NCI-H1092 (cell line): ENCODE data around the gene TSPAN4.
A peak's percentile ranks its signal among the peaks of the same experiment; 100 is the strongest.

Source experiments
- DNase-seq: peaks from one replicate; lab custom pipeline; 2025; lab: John Stamatoyannopoulos, UW

TSPAN4 gene

DNA sequence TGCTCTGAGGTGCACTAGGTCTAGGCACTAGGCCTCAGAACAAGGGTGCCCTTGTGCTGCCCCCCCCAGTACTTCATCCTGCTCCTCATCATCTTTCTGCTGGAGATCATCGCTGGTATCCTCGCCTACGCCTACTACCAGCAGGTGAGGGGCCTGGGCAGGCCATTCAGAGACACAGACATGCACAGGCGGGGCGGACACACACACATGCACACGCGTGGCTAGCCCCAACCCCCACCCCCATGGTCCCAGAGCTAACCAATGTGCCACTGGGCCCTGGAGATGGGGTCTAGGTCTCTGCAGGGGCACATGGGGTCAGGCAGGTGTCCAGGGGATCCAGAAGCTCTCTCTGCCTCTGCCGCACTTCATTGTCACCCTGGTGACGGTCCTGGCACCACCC is 6.0 kb upstream of the TSPAN4 start:
- DNase-seq = no peak

DNA sequence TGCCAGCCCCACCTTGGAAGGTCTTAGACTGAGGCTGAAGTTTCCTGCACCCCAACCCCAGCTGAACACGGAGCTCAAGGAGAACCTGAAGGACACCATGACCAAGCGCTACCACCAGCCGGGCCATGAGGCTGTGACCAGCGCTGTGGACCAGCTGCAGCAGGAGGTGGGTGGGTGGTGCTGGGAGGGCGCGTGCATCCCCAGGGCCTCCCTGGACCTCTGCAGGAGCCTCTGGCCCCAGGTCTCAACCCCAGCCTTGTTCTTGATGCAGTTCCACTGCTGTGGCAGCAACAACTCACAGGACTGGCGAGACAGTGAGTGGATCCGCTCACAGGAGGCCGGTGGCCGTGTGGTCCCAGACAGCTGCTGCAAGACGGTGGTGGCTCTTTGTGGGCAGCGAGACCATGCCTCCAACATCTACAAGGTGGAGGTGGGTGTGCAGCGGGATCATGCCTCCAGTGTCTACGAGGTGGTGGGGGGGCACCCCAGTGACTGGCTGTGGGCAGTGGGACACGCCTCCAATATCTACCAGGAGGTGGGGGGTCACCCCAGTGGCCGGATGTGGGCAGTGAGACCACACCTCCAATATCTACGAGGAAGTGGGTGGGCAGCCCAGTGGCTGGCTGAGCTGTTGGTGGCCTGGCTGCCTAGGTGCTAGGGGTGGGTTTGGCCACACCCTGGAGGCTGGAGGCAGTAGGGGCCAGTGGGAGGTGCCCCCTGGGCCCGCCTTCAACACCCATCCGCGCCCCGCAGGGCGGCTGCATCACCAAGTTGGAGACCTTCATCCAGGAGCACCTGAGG is 5.3 kb upstream of the TSPAN4 start:
- DNase-seq = no peak

GRCh38 chr11:837990-838307 is 4.7 kb upstream of the TSPAN4 start:
- DNase-seq = no peak

- DNase-seq = no peak
Observed at GRCh38 chr11:838441-839279, 4.0 kb upstream of the TSPAN4 start.

- no peak for DNase-seq
Observed at GRCh38 chr11:839280-839623, 3.4 kb upstream of the TSPAN4 start.

DNA sequence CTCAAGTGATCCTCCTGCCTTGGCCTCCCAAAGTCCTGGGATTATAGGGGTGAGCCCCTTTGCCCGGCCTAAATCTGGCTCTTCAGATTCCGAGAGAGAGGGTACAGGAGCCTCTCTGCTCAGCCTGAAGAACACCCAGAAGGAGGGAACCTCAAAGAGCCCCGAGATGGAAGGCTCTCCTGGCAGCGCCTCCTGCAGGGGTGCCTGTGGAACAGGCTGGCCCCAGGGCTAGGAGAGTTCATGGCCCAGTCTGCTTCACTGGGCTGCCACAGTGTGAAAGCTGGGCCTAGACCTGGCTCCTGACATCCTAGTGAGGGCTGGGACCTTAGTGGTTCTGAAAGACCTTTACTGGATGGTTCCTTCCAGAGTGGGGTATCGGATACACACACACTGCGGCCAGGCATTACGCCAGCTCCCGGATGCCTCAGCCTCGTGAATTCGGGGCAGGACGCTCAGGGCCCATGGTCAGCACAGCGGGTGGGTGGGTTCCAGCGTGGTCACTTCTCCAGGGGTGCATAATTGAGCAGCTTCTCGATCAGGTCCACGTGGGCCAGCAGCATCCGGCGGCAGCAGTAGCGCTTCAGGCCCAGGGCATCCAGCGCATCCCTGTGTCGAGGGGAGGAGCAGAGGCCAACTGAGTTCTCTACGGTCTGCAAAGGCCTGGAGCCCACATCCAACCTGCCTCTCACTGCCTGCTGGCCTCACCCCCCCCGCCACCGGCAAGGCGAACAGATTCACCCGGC is 2.6 kb upstream of the TSPAN4 start:
- no peak for DNase-seq

GRCh38 chr11:841981-842369 is 677 bp upstream of the TSPAN4 start:
- DNase-seq = no peak

- no peak for DNase-seq
Observed at GRCh38 chr11:843086-843734, 558 bp downstream of the TSPAN4 start.

DNA sequence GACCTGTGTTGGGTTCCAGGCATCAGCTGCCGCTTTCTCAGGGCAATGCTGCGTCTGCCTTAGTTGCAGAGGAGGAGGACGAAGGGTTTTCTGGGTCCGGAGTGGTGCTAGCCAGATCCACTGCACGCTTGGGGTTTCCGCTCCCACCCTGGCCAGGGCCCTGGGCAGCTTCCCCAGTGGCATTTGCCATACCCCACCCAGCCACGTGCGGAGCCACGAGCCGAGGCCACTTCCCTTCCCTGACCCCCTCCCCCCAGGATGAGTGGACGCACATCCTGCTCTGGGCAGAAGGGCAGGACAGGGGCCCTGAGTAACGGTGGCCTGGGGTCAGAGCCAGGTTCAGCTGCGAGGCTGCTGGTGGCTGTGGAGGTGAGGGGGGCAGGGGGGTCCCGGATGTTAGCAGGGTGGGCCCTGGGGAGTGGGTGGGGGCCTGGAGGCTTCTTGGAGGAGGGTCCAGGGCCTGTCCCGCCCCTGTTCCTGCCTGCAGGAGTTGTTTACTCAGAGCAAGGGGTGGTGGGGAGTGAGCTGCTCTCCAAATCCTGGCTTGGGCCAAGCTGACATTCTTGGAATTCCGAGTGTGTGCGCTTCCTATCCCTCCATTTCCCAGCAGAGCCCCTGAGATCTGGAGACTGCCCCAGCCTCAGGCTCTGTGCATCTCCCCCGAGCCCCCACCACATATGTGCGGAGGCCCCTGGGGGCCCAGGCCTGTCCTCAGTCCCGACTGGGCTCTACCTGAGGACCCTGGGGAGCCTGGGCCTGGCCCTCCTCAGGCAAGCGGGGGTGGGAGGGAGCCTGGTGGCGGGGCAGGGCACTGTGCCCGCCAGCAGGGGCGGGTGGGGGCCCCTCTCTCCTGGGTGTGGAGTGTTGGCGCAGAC is 1.4 kb downstream of the TSPAN4 start:
- DNase-seq = no peak

DNA sequence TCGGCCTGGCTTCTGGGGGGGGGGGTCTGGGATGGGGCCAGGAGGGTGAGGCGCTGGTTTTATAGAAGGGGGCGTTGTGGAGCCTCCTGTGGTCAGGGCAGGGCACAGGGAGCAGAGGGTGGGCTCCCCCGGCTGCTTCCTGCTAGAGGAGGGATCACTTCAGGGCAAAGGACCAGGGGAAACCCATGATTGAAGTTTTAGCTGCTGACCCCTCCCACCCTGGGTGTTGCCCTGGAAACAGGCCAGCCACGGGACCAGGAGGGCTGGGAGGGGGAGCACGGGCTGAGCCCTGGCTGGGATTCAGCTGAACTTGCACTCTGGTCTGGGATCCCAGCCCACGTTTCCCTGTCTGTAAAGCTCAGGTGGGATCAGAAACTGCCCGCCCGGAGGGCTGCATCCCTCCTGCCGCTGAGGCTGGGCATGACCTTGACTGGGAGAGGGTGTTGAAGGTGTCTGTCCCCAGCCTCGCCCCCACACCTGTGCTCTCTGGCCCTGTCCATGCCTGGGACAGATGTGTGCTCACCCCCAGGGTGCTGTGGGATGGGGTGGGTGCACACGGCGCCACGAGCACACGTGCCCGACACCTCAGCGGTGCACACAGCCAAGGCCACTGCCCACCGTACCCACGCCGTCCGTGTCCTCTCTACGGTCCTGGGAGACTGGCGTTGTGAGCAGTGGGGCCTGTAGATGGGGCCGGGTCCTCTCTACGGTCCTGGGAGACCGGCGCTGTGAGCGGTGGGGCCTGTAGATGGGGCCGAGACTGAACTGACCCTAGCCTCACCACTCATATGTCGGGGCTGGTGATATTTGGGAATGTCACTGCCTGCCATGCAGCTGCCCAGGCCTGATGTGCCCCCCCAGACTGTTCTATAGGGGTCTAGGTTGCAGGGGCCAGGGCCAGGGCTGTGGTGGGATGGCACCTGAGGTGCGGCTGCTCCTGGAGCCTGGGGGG is 2.3 kb downstream of the TSPAN4 start:
- no peak for DNase-seq

DNA sequence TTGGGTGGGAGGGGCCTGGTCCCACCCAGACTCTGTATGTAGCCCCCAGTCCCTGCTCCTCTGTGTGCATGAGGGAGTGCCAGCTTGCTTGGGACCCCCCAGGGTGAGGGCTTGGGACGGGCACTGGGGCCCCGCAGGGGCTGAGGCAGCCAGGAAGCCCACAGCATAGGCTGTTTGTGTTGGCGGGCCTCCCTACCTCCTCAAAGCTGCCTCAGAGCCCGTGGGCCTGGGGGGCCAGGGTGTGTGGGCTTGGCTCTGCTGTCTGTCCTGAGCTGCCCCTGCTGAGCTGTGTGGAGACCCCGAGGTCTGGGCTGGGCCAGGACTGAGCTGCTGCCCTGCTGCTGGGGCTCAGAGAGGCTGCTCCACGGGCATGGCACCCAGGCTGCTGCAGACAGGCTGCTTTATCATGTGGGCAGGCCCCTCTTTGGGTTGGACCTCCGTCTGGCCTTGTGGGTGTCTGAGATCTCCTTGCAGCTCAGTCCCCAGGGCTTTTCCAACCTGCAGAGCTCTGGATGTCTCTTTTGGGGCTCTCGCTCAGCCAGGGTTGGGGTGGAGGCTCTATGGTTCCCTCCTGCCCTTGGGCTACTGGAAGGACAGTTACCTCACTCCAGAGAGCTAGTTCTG is 3.3 kb downstream of the TSPAN4 start:
- DNase-seq = no peak

DNA sequence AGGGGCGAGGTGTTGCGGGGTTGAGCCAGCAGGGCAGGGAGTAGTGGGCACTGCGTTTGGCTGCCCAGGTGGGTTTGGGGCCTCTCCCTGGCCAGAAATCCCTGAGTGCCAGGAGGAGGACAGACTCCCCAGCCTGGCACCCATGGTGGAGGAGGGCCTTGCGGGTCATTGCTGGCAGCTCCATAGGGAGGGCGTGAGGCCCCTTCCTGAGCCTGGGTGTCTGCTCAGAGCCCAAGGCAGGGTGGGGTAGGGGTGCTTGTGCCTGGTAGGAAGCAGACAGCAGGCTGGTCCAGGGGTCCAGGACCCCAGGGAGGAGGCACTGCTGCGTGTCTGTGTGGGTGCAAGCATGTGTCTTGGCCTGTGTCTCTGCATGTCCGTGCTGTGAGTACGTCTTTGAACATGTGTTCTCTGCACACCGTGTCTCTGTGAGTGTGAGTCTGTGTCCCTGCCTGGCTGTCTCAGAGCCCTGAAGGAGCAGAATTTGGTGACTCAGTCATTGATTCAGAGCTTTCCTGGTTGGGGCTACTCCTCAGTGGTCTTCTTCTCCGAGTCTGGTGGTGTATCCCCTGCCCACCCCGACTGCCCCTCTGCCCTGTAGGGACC is 3.9 kb downstream of the TSPAN4 start:
- DNase-seq = no peak

DNA sequence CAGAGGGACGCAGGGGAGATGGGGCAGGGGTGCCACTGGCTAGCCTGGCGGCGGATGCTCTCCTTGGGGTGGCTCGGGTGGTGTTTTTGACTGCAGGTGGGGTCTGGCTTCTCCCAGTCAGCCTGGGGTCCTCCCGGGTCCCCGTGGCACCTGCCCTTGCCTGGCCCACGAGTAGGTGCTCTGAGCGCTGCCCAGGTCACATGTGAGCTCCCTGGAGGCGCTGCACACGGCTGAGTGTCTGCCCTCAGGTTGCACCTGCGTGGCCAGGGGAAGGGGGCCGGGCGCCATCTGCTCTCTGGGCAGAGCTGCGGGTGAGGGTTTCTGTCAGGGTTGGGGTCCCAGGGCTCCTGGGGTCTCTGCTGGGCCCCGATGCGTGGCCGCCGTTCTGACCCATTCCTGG is 5.2 kb downstream of the TSPAN4 start:
- no peak for DNase-seq

GRCh38 chr11:848380-848931 is 5.8 kb downstream of the TSPAN4 start:
- peak; percentile 34 for DNase-seq

DNA sequence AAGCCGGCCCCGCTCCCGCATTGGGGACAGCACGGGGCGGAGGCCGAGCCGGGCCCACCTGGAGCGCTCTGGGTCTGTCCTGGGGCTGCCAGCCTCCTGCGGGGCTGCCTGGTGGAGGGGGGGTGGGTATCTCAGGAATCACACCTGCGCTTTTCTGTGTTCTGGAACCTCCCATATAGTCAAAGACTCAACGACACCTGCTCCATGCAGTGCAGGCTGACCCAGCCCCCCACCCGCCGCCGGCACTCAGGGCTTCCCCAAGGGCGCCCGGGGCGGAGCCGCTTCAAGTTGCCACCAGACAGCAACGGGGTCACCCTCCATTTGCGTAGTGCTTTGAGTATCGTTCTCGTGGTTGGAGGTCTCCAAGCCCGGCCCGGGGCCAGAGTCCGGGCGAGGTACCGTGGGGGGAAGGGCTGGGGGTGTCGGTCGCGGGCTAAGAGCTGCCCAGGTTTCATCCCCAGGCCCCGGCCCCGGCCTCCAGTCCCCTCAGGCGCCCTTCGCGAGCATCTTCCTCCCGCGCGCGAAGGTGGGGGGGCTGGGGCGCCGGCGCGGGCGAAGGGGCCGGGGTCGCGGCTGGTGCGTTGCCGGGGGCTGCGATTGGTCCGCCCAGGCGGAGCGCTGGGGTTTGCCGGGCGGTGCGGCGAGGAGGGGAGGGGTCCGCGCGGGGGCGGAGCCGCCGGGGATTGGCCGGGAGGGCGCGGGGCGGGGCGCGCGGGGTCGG is 6.6 kb downstream of the TSPAN4 start:
- peak; percentile 23 for DNase-seq

GRCh38 chr11:849951-850774 is 7.5 kb downstream of the TSPAN4 start:
- DNase-seq = no peak
